Adrenal gland (tissue), 12 donors: ENCODE results near the gene STRA6. TPM values are rescaled to one million over a fixed set of nuclear protein-coding genes. Genes with fewer than 3 reads are reported as not detected.

Experiments
- DNase-seq, 7 donors: peaks; one replicate each; pipeline ENCODE4 v3.0.0-alpha.2; 2019 to 2020
- H3K27ac ChIP-seq, 5 donors: fragments of 200-600 bp; sonication (generic) in 4 of 5; 1 replicate in 3 of 5; 2 replicates in 2 of 5; pipeline versions ENCODE4 v1.5.1 to v1.8.0; 2016 to 2020; ENCODE audit warnings: mild to moderate bottlenecking in 1 of 5
- H3K27me3 ChIP-seq: fragments of 200-600 bp; 2 replicates; pipeline ENCODE4 v1.8.0; 2021
- H3K36me3 ChIP-seq, 2 donors: fragments of 200-600 bp; replicated peaks in 1 of 2; 1 replicate in 1 of 2; 2 replicates in 1 of 2; pipeline versions ENCODE4 v1.5.1 to v1.8.0; 2018 to 2022
- H3K4me1 ChIP-seq, 2 donors: fragments of 200-600 bp; replicated peaks in 1 of 2; 1 replicate in 1 of 2; 2 replicates in 1 of 2; pipeline versions ENCODE4 v1.5.1 to v1.8.0; 2018 to 2021
- H3K4me3 ChIP-seq, 4 donors: fragments of 200-600 bp; sonication (generic) in 3 of 4; one replicate each; pipeline ENCODE4 v1.5.1; 2016 to 2018
- H3K9me3 ChIP-seq, 3 donors: fragments of 200-600 bp; sonication (generic) in 1 of 3; replicated peaks in 1 of 3; 1 replicate in 2 of 3; 2 replicates in 1 of 3; pipeline versions ENCODE4 v1.5.1 to v1.8.0; 2016 to 2021
- CTCF ChIP-seq, 6 experiments: fragments of 450-650 bp in 4 of 6; fragments of 200-600 bp in 2 of 6; sonication (generic) in 1 of 6; IDR thresholded peaks; 1 replicate in 5 of 6; 2 replicates in 1 of 6; pipeline versions ENCODE4 v1.5.1 to v1.8.0; 2016 to 2021; ENCODE audit warnings: antibody characterized with exemption in 6 of 6, mild to moderate bottlenecking in 2 of 6, moderate library complexity in 1 of 6
- POLR2A ChIP-seq, 2 donors: fragments of 450-650 bp; IDR thresholded peaks; one replicate each; pipeline ENCODE4 v1.6.1; 2017; ENCODE audit warnings: antibody characterized with exemption in 2 of 2, mild to moderate bottlenecking in 2 of 2, moderate library complexity in 1 of 2
- WGBS, 4 donors: extraction: QIAGEN DNeasy Blood & Tissue Kit in 2 of 4; methylation state at CpG; one replicate each; pipeline versions ENCODE4 v1.1.5 to v1.1.7; 2013 to 2017; 5-methylcytosine and 5-hydroxymethylcytosine counted together
- intact Hi-C, 2 donors: fragments of 100-400 bp; cut with DNase I; formaldehyde crosslinking; loops; one replicate each; pipeline versions ENCODE4 v1.14.1 to v1.15.0; 2022 to 2023
- polyA plus RNA-seq, 3 donors: library from polyadenylated mRNA; stranded (reverse); fragments of 200-250 nt in 2 of 3; fragments of 350-450 nt in 1 of 3; fragmentation: Illumina TruSeq in 1 of 3; extraction: RNeasy Lipid Tissue Mini Kit (QIAGEN cat#74804) in 1 of 3; gene quantifications; one replicate each; pipeline ENCODE4 v1.2.3, GENCODE V29; 2013 to 2014
- total RNA-seq, 9 donors: library from RNA; depleted of rRNA in 4 of 9; stranded (reverse); fragments of >200 nt in 4 of 9; fragments of 120-200 nt in 1 of 9; fragmentation: NEBNext Ultra II Directional in 1 of 9; extraction: Animal tissue kit (Norgen Biotek cat#: 25700) in 1 of 9; gene quantifications; one replicate each; pipeline versions ENCODE4 v1.1.0 to v1.2.4, GENCODE V29; 2013 to 2023
- donor health status: healthy with polysubstance abuse.
- donor health status: Bipolar disorder and iron deficiency.
- donor health status: DM: yes; HTN: yes; CAD: no.
- donor health status: DM: no; HTN: no; CAD: no.
- donor health status: DM: no; HTN: no; CAD: no.
- donor health status: DM: yes; HTN: yes; CAD: no.

The STRA6 gene
- total and polyA plus RNA-seq, 12 donors, result 0.22 to 12.6 (median 3.1) TPM; not detected in 2

GRCh38 chr15:74157868-74158827 is 44.4 kb downstream of the STRA6 start:
- peaks cover 0 to 15% of the 10 kb centered on the region in 2 donors for H3K4me1 ChIP-seq
- H3K27me3 ChIP-seq, result no peaks in the 10 kb centered on the region
- intact Hi-C loops, result no loop called here
- no peak overlapping the region for H3K27ac ChIP-seq
- TF ChIP-seq POLR2A (IDR thresholded peaks at IDR 0.05) (no peak), CTCF (IDR thresholded peaks at IDR 0.05) (no peak)
- no peak overlapping the region for H3K4me3 ChIP-seq
- no peaks in the 10 kb centered on the region for H3K36me3 ChIP-seq
- DNase-seq, result no peak
- no peaks in the 10 kb centered on the region for H3K9me3 ChIP-seq
- 88 to 92% (median 90%) methylated on average over 9 of the region's 9 CpGs for WGBS, 4 donors

GRCh38 chr15:74156678-74157411 is 45.7 kb downstream of the STRA6 start:
- 35 to 51% (median 43%) methylated on average over 7 of the region's 7 CpGs for WGBS, 4 donors
- intact Hi-C loops, result no loop called here
- H3K27ac ChIP-seq, result peak overlapping the region in 2 of 5 donors; percentile 35 to 66

GRCh38 chr15:74155766-74156417 is 46.7 kb downstream of the STRA6 start:
- Histone ChIP-seq H3K36me3 (no peaks in the 10 kb centered on the region), H3K27ac (no peak overlapping the region), H3K27me3 (no peaks in the 10 kb centered on the region), H3K9me3 (no peaks in the 10 kb centered on the region), H3K4me1 (peaks cover 0 to 15% of the 10 kb centered on the region in 2 donors), H3K4me3 (no peak overlapping the region)
- intact Hi-C loops, result no loop called here
- no peak for TF ChIP-seq POLR2A (IDR thresholded peaks at IDR 0.05)
- TF ChIP-seq CTCF (IDR thresholded peaks at IDR 0.05), result no peak
- no peak for DNase-seq
- 72 to 77% (median 75%) methylated on average over 14 of the region's 14 CpGs for WGBS, 4 donors

More at GRCh38 chr15:74156678-74157411, 45.7 kb downstream of the STRA6 start:
- Histone ChIP-seq H3K36me3 (no peaks in the 10 kb centered on the region), H3K27me3 (no peaks in the 10 kb centered on the region), H3K4me1 (peaks cover 0 to 15% of the 10 kb centered on the region in 2 donors), H3K9me3 (no peaks in the 10 kb centered on the region), H3K4me3 (no peak overlapping the region)
- TF ChIP-seq POLR2A (IDR thresholded peaks at IDR 0.05) (no peak), CTCF (IDR thresholded peaks at IDR 0.05) (no peak)
- peak in 1 of 7 donors; percentile 27 for DNase-seq

- no peaks in the 10 kb centered on the region for H3K9me3 ChIP-seq
- DNase-seq, result no peak
- H3K27ac ChIP-seq, result no peak overlapping the region
- TF ChIP-seq POLR2A (IDR thresholded peaks at IDR 0.05), result no peak
- TF ChIP-seq CTCF (IDR thresholded peaks at IDR 0.05), result no peak
- H3K27me3 ChIP-seq, result no peaks in the 10 kb centered on the region
- H3K4me3 ChIP-seq, result no peak overlapping the region
- intact Hi-C loops, result no loop called here
- WGBS, 4 donors, result 56 to 68% (median 58%) methylated on average over 2 of the region's 2 CpGs
- no peaks in the 10 kb centered on the region for H3K4me1 ChIP-seq
- no peaks in the 10 kb centered on the region for H3K36me3 ChIP-seq
Observed at GRCh38 chr15:74147051-74147450, 55.5 kb downstream of the STRA6 start.
